HG02943 (cell line): Measurements from ENCODE around the gene PDE4D.
A peak's percentile ranks its signal among the peaks of the same experiment; 100 is the strongest.
"Not testable (repeated sequence)": the region's sequence is repeated elsewhere in the genome, so short reads cannot be mapped to it uniquely, and the experiment has no call there.

Experiments used
- ATAC-seq: cut with Tn5 transposase; IDR thresholded peaks from one replicate; pipeline ENCODE4 v1.9.1; 2021; ENCODE audit warnings: mild to moderate bottlenecking, low read depth, moderate library complexity; ENCODE audit not compliant: unreplicated experiment

The PDE4D gene

DNA sequence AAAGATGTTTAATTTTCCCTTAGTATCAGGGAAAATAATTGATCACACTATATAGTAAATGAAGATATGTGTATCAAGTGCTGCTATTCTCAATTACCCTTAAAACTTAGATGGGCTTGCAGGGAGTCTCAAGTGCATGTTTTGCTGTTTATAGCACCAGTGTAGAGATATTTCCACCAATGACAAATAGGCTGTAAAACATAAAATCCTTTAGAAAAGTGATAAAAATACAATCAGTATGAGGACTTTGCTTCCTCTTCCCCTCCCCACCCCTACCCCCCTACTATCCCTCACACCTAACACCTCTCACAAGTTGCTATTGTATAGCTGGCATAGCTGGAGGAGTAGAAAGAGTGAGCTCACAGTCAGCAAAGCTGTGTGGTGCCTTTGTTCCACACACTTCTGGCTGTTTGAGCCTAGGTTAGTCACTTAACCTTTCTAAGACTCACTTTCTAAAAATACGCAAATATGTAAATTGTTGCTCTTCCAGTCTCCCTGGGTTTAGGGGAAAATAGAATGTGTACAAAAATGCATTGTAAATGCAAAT, 93.1 kb downstream of the PDE4D start:
- ATAC-seq: no peak

- ATAC-seq: peak; percentile 48
Measured at GRCh38 chr5:59799668-59800346, 93.7 kb downstream of the PDE4D start.

DNA sequence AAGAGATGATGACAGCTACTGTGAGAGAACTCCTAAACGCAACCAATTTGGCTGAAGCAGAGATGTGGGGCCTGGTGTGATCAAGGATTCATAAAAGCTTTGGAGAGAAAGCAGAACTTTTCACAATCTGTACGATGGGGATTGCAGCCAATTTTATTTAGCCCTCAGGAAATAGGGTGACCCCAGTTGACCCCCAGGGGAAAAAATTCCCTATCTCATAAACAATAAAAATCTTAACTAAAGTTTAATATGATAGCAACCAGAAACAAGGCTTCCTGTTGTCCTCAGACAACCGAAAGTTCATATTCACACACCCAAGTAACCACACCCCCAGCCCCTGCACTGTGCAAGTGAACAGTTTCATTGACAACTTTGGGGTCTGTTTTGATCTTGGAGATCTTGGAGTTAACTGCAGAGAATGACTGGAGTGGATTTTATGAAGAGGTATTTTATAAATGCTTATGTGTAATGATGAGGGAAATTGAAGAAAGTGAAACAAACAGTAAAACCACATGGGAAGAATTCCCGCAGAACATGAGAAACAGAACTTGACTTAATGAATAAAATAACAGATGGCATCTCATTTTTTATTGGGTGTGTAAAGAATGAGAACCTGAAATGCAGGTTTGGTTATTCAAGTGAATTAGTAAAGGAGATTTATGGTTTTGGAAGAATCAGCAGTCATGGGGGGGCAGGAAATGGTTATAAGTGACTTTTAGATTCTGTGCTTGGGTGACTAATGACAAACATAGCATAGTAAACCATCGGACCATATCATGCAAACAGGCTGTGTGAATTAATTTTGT, 94.5 kb downstream of the PDE4D start:
- ATAC-seq: peak; percentile 69

DNA sequence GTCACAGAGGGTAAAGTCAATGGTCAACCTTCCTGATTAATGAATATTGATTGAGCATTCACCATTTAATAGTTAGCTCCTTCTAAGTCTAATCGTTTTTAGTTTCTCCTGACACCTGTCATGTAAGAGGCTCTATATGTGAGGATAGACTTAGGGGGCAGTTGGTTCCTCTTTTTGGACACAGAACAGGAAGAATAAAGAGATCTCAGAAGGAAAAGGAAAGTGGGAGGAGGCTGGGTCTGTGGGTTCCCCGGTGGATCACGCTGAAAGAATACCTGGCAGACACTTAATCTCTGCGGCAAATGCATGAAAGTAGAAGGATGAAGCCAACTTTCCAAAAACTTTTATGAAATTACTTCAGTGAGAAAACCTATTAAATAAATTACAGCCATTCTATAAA, 98.4 kb downstream of the PDE4D start:
- ATAC-seq: no peak

DNA sequence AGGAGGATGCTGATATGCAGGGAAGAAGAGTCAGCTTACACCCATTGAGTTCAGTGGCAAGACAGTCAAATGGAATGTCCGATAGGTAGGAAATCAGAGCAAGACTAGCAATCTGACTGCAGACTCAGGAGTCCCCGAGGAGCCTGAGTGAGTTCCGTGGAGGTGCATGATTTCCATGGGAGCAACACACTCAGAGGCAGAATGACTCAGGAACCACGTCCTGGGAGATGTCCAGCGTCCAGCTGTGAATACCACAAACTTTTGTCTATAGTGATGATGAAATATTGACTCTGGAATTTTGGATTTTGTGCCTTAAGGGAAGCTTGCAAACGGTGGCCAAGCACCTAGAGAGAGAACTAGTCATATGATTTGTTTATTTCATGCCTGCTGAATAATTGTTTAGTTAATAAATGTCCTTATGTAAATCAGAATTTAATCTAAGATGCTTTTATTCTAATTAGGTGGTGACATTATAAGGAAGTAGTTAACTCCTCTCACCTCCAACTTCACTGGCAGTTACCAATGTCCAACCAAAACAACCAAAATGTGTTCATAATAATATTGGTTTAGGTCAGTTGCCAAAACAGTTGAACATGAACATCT, 100.4 kb downstream of the PDE4D start:
- ATAC-seq: no peak

- no peak for ATAC-seq
Measured at GRCh38 chr5:59791617-59792016, 101.9 kb downstream of the PDE4D start.

GRCh38 chr5:59790776-59791475, 102.6 kb downstream of the PDE4D start:
- ATAC-seq: no peak

- no peak for ATAC-seq
Measured at GRCh38 chr5:59790376-59790775, 103.2 kb downstream of the PDE4D start.

- no peak for ATAC-seq
Measured at GRCh38 chr5:59789894-59790293, 103.6 kb downstream of the PDE4D start.

DNA sequence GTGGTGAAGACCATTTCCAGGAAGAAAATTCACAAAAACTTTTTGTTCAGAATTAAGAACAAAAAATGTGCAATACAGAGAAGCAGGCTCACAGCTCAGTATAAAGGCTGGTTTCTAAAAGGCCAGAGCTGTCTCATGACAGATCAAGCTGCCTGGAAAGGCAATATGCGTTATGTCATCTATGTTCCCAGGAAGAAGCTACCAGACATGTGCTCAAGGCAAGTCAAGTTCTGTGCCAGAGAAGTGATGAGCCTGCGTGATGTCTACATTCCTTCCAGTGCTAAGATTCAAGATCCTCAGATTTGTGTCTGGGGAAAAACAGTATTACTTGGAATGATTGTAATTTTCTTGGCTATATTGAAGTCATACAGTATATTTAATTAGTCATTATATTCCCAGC, 104.3 kb downstream of the PDE4D start:
- no peak for ATAC-seq

DNA sequence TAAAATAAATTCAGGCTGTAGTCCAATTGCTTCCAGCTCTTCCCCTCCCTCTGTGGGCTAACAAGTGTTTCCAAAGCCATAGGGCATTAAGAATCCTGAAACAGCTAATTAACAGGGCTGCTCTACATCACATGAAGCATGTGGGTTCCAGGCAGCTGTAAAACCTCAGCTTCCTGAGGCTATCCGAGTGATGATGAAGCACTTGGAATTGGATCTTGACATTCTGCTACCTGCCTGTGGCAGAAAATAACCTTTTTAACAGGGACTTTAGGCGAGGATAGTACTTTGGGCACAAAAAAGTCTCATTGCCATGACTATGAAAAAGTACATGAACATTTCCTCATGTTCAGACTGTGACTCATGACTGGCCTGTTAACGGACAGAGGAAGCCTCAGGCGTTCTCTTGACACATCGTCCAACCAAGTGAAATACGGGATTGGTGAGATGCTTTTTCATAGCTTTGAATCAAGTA, 107.2 kb downstream of the PDE4D start:
- ATAC-seq: no peak

- ATAC-seq: no peak
Measured at GRCh38 chr5:59785676-59786333, 107.7 kb downstream of the PDE4D start.

DNA sequence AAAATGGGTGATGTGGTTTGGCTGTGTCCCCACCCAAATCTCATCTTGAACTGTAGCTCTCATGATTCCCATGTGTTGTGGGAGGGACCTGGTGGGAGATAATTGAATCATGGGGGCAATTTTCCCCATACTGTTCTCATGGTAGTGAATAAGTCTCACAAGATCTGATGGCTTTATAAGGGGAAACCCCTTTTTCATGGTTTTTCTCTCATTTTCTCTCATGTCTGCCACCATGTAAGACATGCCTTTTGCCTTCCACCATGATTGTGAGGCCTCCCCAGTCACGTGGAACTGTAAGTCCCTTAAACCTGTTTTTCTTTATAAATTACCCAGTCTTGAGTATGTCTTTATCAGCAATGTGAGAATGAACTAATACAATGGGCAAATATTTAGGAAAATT, 108.8 kb downstream of the PDE4D start:
- not testable (repeated sequence) for ATAC-seq

DNA sequence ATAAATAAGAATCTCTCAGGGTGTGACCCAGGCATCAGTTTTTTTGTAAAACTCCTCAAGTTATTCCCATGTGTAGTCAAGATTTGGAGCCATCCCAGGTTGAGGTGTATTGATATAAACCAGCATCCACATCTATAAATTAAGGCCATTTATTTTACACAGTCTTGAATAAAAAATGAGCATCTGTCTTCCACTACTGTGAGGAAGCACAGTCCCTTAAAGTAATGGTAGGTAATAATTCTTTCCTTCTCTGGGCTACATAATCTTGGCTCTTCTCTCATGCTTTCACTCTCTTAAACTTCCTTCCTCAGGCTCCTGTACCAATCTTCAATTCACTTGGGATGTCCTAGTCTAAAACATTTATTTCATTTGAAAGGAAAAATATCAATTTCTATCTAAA, 110.3 kb downstream of the PDE4D start:
- no peak for ATAC-seq

DNA sequence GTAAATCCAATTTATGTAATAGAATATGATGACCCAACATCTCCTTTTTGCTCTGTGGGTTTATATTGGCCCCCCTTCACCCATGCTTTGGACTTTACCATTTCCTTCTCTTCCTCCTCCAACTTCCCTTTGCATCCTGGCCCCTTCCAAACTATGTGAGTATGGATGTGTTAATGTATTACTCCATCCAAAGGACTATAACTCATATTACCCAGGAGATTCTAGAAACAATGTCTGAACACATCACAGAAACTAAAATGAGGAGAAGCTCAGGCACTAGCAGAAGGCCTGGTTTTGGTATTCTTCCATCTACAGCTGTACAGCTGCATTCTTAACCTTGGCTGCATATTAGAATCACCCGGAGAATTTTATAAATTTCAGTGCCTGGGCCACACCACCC, 110.7 kb downstream of the PDE4D start:
- ATAC-seq: no peak

GRCh38 chr5:59779453-59779852, 114.1 kb downstream of the PDE4D start:
- ATAC-seq: no peak

GRCh38 chr5:59777028-59777427, 116.5 kb downstream of the PDE4D start:
- ATAC-seq: no peak

GRCh38 chr5:59773294-59773693, 120.2 kb downstream of the PDE4D start:
- ATAC-seq: no peak

GRCh38 chr5:59772757-59773156, 120.8 kb downstream of the PDE4D start:
- no peak for ATAC-seq

- no peak for ATAC-seq
Measured at GRCh38 chr5:59772206-59772605, 121.3 kb downstream of the PDE4D start.
